Activated T-helper 2 cell treated with anti-CD3 and anti-CD28 coated beads, Interferon-gamma antibody, Interleukin-2, Interleukin-4, amounts not matched to agents 10 μg/mL and 5 μg/mL and 100 μg/mL, durations not matched to agents 14 hours and 24 hours and 36 hours (primary cell): ENCODE results near the gene TDRD10. TPM values are rescaled to one million over a fixed set of nuclear protein-coding genes. Genes with fewer than 3 reads are reported as not detected.
A peak's percentile ranks its signal among the peaks of the same experiment; 100 is the strongest.
"Not testable (repeated sequence)": the region's sequence is repeated elsewhere in the genome, so short reads cannot be mapped to it uniquely, and the experiment has no call there.

Experiments used
- DNase-seq: peaks from one replicate; pipeline ENCODE4 v3.0.0; 2021; ENCODE audit warnings: low spot score
- H3K27ac Mint-ChIP-seq: one replicate; pipeline ENCODE4 v1.8.0; 2021; ENCODE audit warnings: mixed read lengths
- H3K27me3 Mint-ChIP-seq: one replicate; pipeline ENCODE4 v1.8.0; 2021; ENCODE audit warnings: low read depth, mixed read lengths
- H3K36me3 Mint-ChIP-seq: one replicate; pipeline ENCODE4 v1.8.0; 2021; ENCODE audit warnings: low read depth, mixed read lengths
- H3K4me1 Mint-ChIP-seq: one replicate; pipeline ENCODE4 v1.8.0; 2021; ENCODE audit warnings: low read depth, mixed read lengths
- H3K4me3 Mint-ChIP-seq: one replicate; pipeline ENCODE4 v1.8.0; 2021; ENCODE audit warnings: low read depth, mild to moderate bottlenecking, moderate library complexity, mixed read lengths
- H3K9me3 Mint-ChIP-seq: one replicate; pipeline ENCODE4 v1.8.0; 2021; ENCODE audit warnings: mixed read lengths
- intact Hi-C: fragments of 100-400 bp; cut with micrococcal nuclease; formaldehyde crosslinking; loops from one replicate; pipeline ENCODE4 v1.15.1; 2023
- total RNA-seq: library from RNA; stranded (reverse); gene quantifications from 2 replicates; pipeline ENCODE4 v1.2.3, GENCODE V29; 2022

TDRD10 gene
- total RNA-seq, 1 donor from 2014 or later: not detected

DNA sequence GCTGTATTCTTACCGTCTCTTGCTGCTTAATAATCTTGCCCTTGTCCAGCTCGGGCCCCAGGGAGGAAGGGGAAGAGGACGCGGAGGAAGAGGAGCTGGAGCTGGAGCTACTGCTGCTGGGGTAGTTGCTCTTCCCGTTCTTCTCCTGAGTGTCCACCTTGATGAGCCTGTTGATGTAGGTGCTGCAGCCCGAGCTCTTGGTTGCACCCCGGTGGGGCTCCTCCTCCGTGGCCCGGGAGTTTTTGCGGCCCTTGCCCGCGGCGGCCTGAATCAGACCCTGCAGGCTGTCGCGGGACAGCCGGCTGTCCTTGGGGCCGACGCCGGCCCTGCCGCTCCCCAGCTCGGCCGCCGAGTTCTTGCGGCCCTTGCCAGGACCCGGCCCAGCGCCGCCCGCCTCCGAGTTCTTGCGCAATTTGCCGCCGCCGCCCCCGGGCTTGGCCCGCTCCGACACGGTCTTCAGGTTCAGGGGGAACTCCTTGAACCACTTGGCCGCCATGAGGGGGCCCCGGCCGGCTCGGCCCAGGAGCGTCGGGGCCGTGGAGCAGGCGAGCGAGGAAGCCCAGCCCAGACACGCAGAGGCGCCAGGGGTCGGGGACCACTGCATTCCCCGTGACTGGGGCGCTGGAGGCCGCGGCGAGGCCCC lies 475 bp upstream of the TDRD10 start:
- intact Hi-C loops: no loop called here
- H3K27me3 Mint-ChIP-seq: peaks cover 67% of the 10 kb centered on the region
- H3K27ac Mint-ChIP-seq: no peak overlapping the region
- DNase-seq: no peak
- H3K4me3 Mint-ChIP-seq: peak overlapping the region; percentile 15
- no peaks in the 10 kb centered on the region for H3K9me3 Mint-ChIP-seq
- H3K4me1 Mint-ChIP-seq: peaks cover 10% of the 10 kb centered on the region
- no peaks in the 10 kb centered on the region for H3K36me3 Mint-ChIP-seq

DNA sequence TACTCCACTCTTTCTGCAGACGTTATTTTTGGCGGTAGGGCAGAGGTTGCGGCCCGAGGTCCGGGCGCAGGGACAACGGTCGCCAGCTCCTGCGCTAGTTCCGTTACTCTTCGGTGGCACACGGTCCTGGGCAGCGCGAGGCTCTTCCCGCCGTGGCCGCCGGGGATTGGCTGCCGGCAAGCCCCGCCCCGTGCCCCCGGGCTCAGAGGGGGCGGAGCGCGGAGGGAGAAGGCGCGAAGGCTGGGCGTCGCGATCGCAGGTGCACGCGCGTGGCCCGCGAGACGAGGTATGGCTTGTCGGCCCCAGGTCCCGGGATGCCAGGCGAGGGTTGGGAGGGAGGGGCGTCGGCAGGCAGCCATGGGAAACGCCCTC lies 711 bp downstream of the TDRD10 start:
- H3K9me3 Mint-ChIP-seq: no peaks in the 10 kb centered on the region
- H3K4me3 Mint-ChIP-seq: no peak overlapping the region
- H3K27me3 Mint-ChIP-seq: peaks cover 72% of the 10 kb centered on the region
- intact Hi-C loops: no loop called here
- H3K36me3 Mint-ChIP-seq: no peaks in the 10 kb centered on the region
- H3K27ac Mint-ChIP-seq: no peak overlapping the region
- DNase-seq: no peak
- H3K4me1 Mint-ChIP-seq: peaks cover 4% of the 10 kb centered on the region

GRCh38 chr1:154503898-154504297 lies 1.9 kb downstream of the TDRD10 start:
- Mint-ChIP-seq H3K27ac (no peak overlapping the region), H3K36me3 (no peaks in the 10 kb centered on the region), H3K27me3 (peaks cover 76% of the 10 kb centered on the region), H3K4me3 (no peak overlapping the region), H3K4me1 (peaks cover 4% of the 10 kb centered on the region), H3K9me3 (no peaks in the 10 kb centered on the region)
- no peak for DNase-seq
- intact Hi-C loops: no loop called here

GRCh38 chr1:154512760-154513159 lies 10.7 kb downstream of the TDRD10 start:
- H3K4me1 Mint-ChIP-seq: no peaks in the 10 kb centered on the region

GRCh38 chr1:154514066-154514553 lies 12.1 kb downstream of the TDRD10 start:
- Mint-ChIP-seq H3K4me1 (no peaks in the 10 kb centered on the region), H3K27ac (no peak overlapping the region), H3K9me3 (no peaks in the 10 kb centered on the region), H3K36me3 (no peaks in the 10 kb centered on the region), H3K4me3 (no peak overlapping the region), H3K27me3 (peaks cover 31% of the 10 kb centered on the region)
- no peak for DNase-seq
- intact Hi-C loops: no loop called here

More at GRCh38 chr1:154512760-154513159, 10.7 kb downstream of the TDRD10 start:
- H3K27ac Mint-ChIP-seq: no peak overlapping the region
- intact Hi-C loops: no loop called here
- no peak for DNase-seq
- H3K36me3 Mint-ChIP-seq: no peaks in the 10 kb centered on the region
- no peak overlapping the region for H3K4me3 Mint-ChIP-seq
- no peaks in the 10 kb centered on the region for H3K9me3 Mint-ChIP-seq
- H3K27me3 Mint-ChIP-seq: peaks cover 39% of the 10 kb centered on the region

DNA sequence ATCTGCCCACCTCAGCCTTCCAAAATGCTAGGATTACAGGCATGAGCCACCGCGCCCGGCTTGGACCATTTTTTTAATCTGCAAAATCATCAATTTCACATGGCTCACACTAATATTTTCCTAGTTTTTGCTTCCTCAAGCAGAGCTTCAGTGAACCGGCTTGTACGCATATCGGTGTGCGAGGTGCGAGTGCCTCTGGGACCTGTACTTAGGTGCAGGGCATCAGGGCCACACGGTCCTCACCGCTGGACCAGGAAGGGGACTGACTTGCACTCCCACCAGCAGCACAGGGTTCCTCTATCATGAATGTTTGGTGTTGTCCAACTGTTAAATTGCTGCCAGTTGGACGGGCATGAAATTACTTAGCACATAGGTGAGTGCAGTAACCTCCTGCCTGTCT lies 15.6 kb downstream of the TDRD10 start:
- H3K27me3 Mint-ChIP-seq: peaks cover 32% of the 10 kb centered on the region
- no peak for DNase-seq
- no peak overlapping the region for H3K4me3 Mint-ChIP-seq
- H3K27ac Mint-ChIP-seq: no peak overlapping the region
- intact Hi-C loops: no loop called here
- no peaks in the 10 kb centered on the region for H3K36me3 Mint-ChIP-seq
- H3K9me3 Mint-ChIP-seq: no peaks in the 10 kb centered on the region
- no peaks in the 10 kb centered on the region for H3K4me1 Mint-ChIP-seq

GRCh38 chr1:154519591-154519991 lies 17.6 kb downstream of the TDRD10 start:
- DNase-seq: no peak
- H3K27ac Mint-ChIP-seq: no peak overlapping the region
- H3K27me3 Mint-ChIP-seq: peaks cover 31% of the 10 kb centered on the region
- intact Hi-C loops: no loop called here
- H3K4me3 Mint-ChIP-seq: no peak overlapping the region
- no peaks in the 10 kb centered on the region for H3K36me3 Mint-ChIP-seq
- no peaks in the 10 kb centered on the region for H3K4me1 Mint-ChIP-seq
- no peaks in the 10 kb centered on the region for H3K9me3 Mint-ChIP-seq

DNA sequence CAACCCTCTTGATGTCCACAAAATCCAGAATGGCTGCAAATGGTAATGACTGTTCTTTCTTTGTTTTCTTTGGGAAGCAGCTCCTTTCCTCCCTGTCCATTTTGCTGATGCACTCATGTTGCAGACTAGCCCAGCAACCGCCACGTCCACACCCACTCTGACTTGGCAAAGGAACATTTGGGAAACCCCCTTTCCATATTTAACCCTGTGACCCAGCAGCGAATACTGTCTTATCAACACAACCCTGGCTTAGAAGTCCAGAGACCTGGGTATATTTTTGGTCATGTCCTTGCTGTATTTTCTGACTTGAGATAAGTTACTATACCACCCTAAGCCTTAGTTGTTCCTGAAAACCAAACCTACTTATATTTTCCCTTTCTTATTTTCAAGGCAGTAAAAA lies 18.3 kb downstream of the TDRD10 start:
- DNase-seq: no peak
- Mint-ChIP-seq H3K9me3 (no peaks in the 10 kb centered on the region), H3K27me3 (peaks cover 31% of the 10 kb centered on the region), H3K27ac (no peak overlapping the region), H3K4me3 (no peak overlapping the region), H3K36me3 (no peaks in the 10 kb centered on the region), H3K4me1 (no peaks in the 10 kb centered on the region)
- intact Hi-C loops: no loop called here

DNA sequence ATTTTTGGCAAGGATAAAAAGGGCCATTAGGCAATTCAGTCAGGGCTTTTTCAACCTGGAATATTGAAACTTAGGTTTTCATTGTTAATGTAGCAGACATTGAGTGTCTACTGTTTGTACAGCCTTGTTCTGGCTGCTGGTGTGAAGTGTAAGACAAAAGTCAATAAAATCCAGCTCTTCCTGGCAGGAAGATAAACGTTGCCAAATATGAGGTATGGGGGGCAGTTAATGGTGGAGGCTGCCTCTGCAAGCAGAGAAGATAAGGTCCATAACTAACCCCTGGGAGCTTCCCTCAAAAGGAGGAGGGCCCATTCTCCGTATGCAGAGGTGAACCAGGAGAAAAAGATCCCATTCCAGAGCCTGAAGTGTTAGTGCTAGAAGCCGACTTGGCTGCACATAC lies 19.7 kb downstream of the TDRD10 start:
- Mint-ChIP-seq H3K4me3 (no peak overlapping the region), H3K36me3 (no peaks in the 10 kb centered on the region), H3K27ac (no peak overlapping the region), H3K9me3 (no peaks in the 10 kb centered on the region), H3K27me3 (peaks cover 25% of the 10 kb centered on the region), H3K4me1 (no peaks in the 10 kb centered on the region)
- DNase-seq: no peak
- intact Hi-C loops: no loop called here

DNA sequence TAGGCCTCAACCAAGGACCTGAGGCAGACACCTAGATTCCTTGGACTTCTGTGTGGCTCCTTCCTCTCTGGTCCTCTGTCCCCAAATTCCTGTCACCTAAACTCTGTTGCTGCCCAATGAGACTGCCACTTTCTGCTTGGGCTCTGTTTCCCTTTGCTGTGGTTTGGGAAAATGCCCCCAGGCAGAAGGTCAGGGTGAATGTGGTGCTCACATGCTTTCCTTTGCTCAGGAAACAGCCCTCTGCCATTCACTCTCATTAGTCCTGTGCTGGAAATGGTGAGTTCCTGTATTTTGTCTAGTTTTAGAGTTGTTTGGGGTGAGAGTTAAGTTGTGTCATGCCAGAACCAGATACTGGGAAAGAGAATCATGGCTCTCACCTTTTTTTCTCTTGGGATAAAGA lies 22.9 kb downstream of the TDRD10 start:
- Mint-ChIP-seq H3K36me3 (no peaks in the 10 kb centered on the region), H3K9me3 (no peaks in the 10 kb centered on the region), H3K4me1 (no peaks in the 10 kb centered on the region), H3K4me3 (no peak overlapping the region), H3K27me3 (peaks cover 21% of the 10 kb centered on the region), H3K27ac (no peak overlapping the region)
- no peak for DNase-seq
- intact Hi-C loops: no loop called here

DNA sequence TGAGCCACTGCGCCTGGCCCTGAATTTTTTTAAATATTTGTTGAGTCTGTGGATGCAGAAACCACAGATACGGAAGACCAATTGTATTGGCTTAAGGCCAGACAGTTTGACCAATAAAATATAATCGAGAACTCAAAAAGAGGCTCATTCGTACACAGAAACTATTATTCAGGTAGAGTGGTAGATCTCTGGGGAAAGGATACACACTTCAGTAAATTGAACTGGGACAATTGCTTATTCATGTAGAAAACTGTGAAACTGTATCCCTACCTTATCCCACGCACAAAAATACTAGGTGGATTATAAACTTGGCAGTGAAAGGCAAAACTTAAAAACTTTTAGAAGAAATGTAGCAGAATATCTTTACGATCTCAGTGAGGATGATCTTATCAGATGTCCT lies 25.2 kb downstream of the TDRD10 start:
- no peak overlapping the region for H3K4me3 Mint-ChIP-seq
- no peaks in the 10 kb centered on the region for H3K36me3 Mint-ChIP-seq
- H3K4me1 Mint-ChIP-seq: no peaks in the 10 kb centered on the region
- intact Hi-C loops: no loop called here
- DNase-seq: no peak
- H3K27me3 Mint-ChIP-seq: peaks cover 17% of the 10 kb centered on the region
- no peaks in the 10 kb centered on the region for H3K9me3 Mint-ChIP-seq
- H3K27ac Mint-ChIP-seq: no peak overlapping the region

DNA sequence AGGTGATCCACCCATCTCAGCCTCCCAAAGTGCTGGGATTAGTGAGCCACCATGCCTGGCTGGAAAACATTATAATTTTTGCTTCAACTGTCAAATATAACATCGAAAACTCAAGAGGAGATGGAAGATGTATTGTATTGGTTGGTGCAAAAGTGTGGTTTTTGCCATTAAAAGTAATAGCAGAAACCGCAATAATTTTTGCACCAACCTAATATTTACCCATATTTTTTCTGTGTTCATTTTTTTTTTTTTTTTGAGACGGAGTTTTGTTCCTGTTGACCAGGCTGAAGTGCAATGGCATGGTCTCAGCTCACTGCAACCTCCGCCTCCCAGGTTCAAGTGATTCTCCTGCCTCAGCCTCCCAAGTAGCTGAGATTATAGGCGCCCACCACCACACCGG lies 27.3 kb downstream of the TDRD10 start:
- Mint-ChIP-seq H3K9me3 (no peaks in the 10 kb centered on the region), H3K36me3 (no peaks in the 10 kb centered on the region)

DNA sequence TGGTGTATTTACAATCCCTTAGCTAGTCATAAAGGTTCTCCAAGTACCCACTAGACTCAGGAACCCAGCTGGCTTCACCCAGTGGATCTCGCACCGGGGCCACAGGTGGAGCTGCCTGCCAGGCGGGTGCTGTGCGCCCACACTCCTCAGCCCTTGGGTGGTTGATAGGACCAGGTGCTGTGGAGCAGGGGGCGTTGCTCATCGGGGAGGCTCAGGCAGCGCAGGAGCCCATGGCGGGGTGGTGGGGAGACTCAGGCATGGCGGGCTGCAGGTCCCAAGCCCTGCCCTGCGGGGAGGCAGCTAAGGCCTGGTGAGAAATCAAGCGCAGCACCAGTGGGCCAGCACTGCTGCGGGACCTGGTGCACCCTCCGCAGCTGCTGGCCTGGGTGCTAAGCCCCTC lies 29.9 kb downstream of the TDRD10 start:
- H3K36me3 Mint-ChIP-seq, H3K27ac Mint-ChIP-seq, intact Hi-C loops, H3K4me1 Mint-ChIP-seq, H3K9me3 Mint-ChIP-seq, H3K4me3 Mint-ChIP-seq, DNase-seq: not testable (repeated sequence)
- peaks cover 13% of the 10 kb centered on the region for H3K27me3 Mint-ChIP-seq

More for the DNA sequence above, 27.3 kb downstream of the TDRD10 start:
- no peak for DNase-seq
- Mint-ChIP-seq H3K27ac (no peak overlapping the region), H3K4me1 (no peaks in the 10 kb centered on the region), H3K27me3 (peaks cover 10% of the 10 kb centered on the region), H3K4me3 (no peak overlapping the region)
- intact Hi-C loops: no loop called here
